Activated CD8-positive, alpha-beta T cell treated with anti-CD3 and anti-CD28 coated beads for 36 hours (primary cell): ENCODE measurements around the gene SLC39A11. TPM values are rescaled to one million over a fixed set of nuclear protein-coding genes. Genes with fewer than 3 reads are reported as not detected.

Experiments used
- ATAC-seq: fragments of 200-7000 bp; cut with Tn5 transposase; one replicate; pipeline ENCODE4 v1.10.0; 2021; ENCODE audit warnings: mild to moderate bottlenecking, moderate library complexity
- CTCF ChIA-PET: fragments of 350-600 bp; sonication (Branson Sonifier 250); formaldehyde crosslinking; loops from one replicate; lab custom pipeline; 2021; ENCODE audit warnings: antibody characterized with exemption; lab: Charles Lee
- POLR2A ChIA-PET: fragments of 350-600 bp; sonication (Branson Sonifier 250); formaldehyde crosslinking; loops from one replicate; lab custom pipeline; 2021; ENCODE audit warnings: antibody characterized with exemption; lab: Charles Lee
- DNase-seq: peaks from one replicate; pipeline ENCODE4 v3.0.0-alpha.2; 2020
- H3K27ac Mint-ChIP-seq: one replicate; pipeline ENCODE4 v1.8.0; 2021; ENCODE audit warnings: mild to moderate bottlenecking, mixed read lengths
- H3K27me3 Mint-ChIP-seq: one replicate; pipeline ENCODE4 v1.8.0; 2021; ENCODE audit warnings: mixed read lengths
- H3K36me3 Mint-ChIP-seq: one replicate; pipeline ENCODE4 v1.8.0; 2021; ENCODE audit warnings: low read depth, mixed read lengths
- H3K4me1 Mint-ChIP-seq: one replicate; pipeline ENCODE4 v1.8.0; 2021; ENCODE audit warnings: low read depth, mixed read lengths
- H3K4me3 Mint-ChIP-seq: one replicate; pipeline ENCODE4 v1.8.0; 2021; ENCODE audit warnings: mild to moderate bottlenecking, moderate library complexity, mixed read lengths
- H3K9me3 Mint-ChIP-seq: one replicate; pipeline ENCODE4 v1.8.0; 2021; ENCODE audit warnings: mixed read lengths
- intact Hi-C: fragments of 100-400 bp; cut with micrococcal nuclease; formaldehyde crosslinking; loops from one replicate; pipeline ENCODE4 v1.10.0; 2022
- total RNA-seq, 2 experiments: library from RNA; stranded (reverse); gene quantifications; one replicate each; pipeline ENCODE4 v1.2.3, GENCODE V29; 2021
- TF ChIP-seq, protein P1 (sequence below): fragments of 200-600 bp; IDR thresholded peaks from one replicate; pipeline ENCODE4 v1.8.0; 2022; ENCODE audit warnings: antibody characterized with exemption, mild to moderate bottlenecking

SLC39A11 gene
- total RNA-seq, 2 experiments from 2014 or later, result 14.4 to 14.9 TPM

DNA sequence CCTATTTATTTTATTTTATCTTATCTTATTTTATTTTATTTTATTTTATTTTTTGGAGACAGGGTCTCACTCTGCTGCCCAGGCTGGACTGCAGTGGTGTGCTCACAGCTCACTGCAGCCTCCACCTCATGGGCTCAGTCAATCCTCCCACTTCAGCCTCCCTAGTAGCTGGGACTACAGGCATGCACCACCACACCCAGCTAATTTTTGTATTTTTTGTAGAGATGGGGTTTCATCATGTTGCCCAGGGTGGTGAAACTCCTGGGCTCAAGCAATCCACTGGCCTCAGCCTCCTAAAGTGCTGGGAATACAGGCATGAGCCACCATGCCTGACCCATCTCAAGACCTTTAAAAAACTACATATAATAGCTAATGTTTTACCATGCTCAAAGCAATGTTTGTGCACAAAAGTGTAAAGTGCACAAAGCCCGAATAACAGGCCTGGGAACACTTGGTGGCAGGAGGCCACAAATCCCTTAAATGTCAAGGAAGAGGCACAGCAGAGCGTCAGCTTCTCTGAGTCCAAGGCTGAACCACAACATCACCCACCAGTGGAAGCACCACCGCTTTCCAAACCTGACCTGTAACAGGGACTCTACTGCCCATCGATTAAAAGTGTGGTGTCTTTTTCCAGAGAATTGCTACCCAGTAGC is 30.6 kb upstream of the SLC39A11 start:
- no peaks in the 10 kb centered on the region for H3K27me3 Mint-ChIP-seq

DNA sequence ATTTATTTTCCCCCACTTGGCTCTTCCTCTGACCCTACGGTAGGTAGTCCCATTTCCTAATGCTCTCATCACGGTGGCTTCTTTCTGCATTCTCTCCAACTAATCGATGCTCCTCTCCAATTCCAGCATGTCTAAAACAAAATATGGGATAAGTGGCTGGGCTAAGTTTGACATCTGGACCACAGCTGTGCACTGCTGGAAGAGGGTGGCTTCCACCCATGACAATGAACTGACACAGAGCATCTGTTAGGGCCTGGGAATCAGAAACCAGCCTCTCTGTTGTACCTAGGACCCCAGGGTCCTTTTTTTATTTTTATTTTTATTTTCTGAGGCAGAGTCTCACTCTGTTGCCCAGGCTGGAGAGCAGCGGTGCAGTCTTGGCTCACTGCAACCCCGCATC is 29.0 kb upstream of the SLC39A11 start:
- CTCF ChIA-PET, result interaction anchor here (0.7 kb wide), 1 partner anchor 136 kb away, joined by 6 read pairs; no protein-coding TSS in a partner anchor

More for the DNA sequence above, 30.6 kb upstream of the SLC39A11 start:
- Mint-ChIP-seq H3K36me3 (no peaks in the 10 kb centered on the region), H3K4me1 (no peaks in the 10 kb centered on the region), H3K27ac (no peak overlapping the region), H3K9me3 (no peaks in the 10 kb centered on the region), H3K4me3 (no peak overlapping the region)
- ATAC-seq (no peak), DNase-seq (no peak)
- ChIA-PET POLR2A (interaction anchor here (0.7 to 1.2 kb wide), 2 partner anchors 44 to 145 kb away, joined by 3 read pairs; no protein-coding TSS in a partner anchor), CTCF (no interaction called here)
- intact Hi-C loops, result no loop called here
- TF ChIP-seq, protein P1, sequence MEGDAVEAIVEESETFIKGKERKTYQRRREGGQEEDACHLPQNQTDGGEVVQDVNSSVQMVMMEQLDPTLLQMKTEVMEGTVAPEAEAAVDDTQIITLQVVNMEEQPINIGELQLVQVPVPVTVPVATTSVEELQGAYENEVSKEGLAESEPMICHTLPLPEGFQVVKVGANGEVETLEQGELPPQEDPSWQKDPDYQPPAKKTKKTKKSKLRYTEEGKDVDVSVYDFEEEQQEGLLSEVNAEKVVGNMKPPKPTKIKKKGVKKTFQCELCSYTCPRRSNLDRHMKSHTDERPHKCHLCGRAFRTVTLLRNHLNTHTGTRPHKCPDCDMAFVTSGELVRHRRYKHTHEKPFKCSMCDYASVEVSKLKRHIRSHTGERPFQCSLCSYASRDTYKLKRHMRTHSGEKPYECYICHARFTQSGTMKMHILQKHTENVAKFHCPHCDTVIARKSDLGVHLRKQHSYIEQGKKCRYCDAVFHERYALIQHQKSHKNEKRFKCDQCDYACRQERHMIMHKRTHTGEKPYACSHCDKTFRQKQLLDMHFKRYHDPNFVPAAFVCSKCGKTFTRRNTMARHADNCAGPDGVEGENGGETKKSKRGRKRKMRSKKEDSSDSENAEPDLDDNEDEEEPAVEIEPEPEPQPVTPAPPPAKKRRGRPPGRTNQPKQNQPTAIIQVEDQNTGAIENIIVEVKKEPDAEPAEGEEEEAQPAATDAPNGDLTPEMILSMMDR, result no peak

DNA sequence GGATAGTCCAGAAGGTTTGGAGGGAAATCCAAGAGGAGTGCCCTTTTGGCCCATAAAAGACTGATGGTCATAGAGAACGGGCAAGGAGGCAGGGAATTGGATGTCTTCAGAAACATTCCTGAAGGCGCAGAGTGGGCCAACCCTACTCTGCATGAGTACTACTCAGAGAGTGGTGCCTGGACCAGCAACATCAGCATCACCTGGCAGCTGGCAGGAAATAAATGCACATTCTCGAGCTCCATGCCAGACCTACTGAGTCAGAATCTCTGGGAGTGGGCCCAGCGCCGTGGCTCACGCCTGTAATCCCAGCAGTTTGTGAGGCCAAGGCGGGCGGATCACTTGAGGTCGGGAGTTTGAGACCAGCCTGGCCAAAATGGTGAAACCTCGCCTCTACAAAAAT is 27.1 kb upstream of the SLC39A11 start:
- ChIA-PET CTCF (no interaction called here), POLR2A (no interaction called here)
- Mint-ChIP-seq H3K4me1 (no peaks in the 10 kb centered on the region), H3K9me3 (peaks cover 7% of the 10 kb centered on the region), H3K4me3 (no peak overlapping the region), H3K36me3 (no peaks in the 10 kb centered on the region), H3K27me3 (peaks cover 3% of the 10 kb centered on the region), H3K27ac (no peak overlapping the region)
- ATAC-seq (no peak), DNase-seq (no peak)
- intact Hi-C loops, result no loop called here
- TF ChIP-seq, protein P1, result no peak

More for the DNA sequence above, 29.0 kb upstream of the SLC39A11 start:
- no peak for DNase-seq
- no peak overlapping the region for H3K27ac Mint-ChIP-seq
- H3K9me3 Mint-ChIP-seq, result no peaks in the 10 kb centered on the region
- no peaks in the 10 kb centered on the region for H3K27me3 Mint-ChIP-seq
- no peak overlapping the region for H3K4me3 Mint-ChIP-seq
- POLR2A ChIA-PET, result no interaction called here
- intact Hi-C loops, result no loop called here
- ATAC-seq, result no peak
- H3K4me1 Mint-ChIP-seq, result no peaks in the 10 kb centered on the region
- TF ChIP-seq, protein P1, result no peak
- H3K36me3 Mint-ChIP-seq, result no peaks in the 10 kb centered on the region

DNA sequence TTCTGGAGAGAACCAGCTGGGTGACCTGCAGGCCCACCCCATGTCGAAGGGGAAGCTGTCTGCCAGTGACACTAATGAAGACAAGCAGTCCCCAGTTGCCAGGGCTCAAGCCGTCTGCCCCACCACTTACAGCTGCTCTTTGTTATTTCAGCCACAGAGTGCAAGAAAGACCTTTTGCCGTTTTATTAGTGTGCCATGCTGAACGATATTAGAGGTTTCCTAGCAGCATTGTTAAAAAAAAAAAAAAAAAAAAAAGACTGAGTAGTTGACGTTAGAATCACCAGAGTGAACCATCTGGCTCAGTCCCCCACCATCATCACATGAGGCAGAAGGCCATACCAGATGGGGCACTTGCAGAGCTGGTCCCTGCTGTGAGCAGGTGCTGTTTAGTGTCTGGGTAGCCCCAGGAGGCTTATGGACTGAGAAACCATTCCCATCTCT is 26.5 kb upstream of the SLC39A11 start:
- peaks cover 3% of the 10 kb centered on the region for H3K27me3 Mint-ChIP-seq
- POLR2A ChIA-PET, result no interaction called here
- peaks cover 7% of the 10 kb centered on the region for H3K9me3 Mint-ChIP-seq
- no peaks in the 10 kb centered on the region for H3K36me3 Mint-ChIP-seq
- ATAC-seq (no peak), DNase-seq (no peak)
- intact Hi-C loops, result no loop called here
- no peak overlapping the region for H3K4me3 Mint-ChIP-seq
- H3K4me1 Mint-ChIP-seq, result no peaks in the 10 kb centered on the region
- no peak overlapping the region for H3K27ac Mint-ChIP-seq
- CTCF ChIA-PET, result no interaction called here
- TF ChIP-seq, protein P1, result no peak

DNA sequence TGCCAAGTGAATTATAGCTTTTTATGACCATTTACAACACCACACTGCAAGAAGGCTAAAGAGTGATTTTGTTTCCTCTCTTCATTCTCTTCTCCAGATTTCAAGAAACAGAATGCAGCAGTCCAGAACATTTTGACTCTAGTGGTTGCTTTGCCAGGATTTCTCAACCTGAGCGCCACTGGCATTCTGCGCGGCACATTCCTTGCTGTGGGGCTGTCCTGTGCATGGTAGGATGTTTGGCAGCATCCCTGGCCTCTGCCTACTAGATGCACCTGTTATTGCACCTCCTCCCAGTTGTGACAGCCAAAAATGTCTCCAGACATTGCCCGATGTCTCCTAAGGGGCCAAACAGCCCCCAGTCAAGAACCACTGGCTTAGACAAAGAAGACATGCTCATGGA is 25.7 kb upstream of the SLC39A11 start:
- Mint-ChIP-seq H3K27ac (no peak overlapping the region), H3K9me3 (peaks cover 7% of the 10 kb centered on the region), H3K4me3 (no peak overlapping the region), H3K4me1 (no peaks in the 10 kb centered on the region), H3K36me3 (no peaks in the 10 kb centered on the region), H3K27me3 (peaks cover 3% of the 10 kb centered on the region)
- intact Hi-C loops, result no loop called here
- ATAC-seq, result no peak
- ChIA-PET POLR2A (no interaction called here), CTCF (no interaction called here)
- TF ChIP-seq, protein P1, result no peak
- DNase-seq, result no peak
